GM10266 (cell line): ENCODE data around the gene PCDHB9.
"Not testable (repeated sequence)": the region's sequence is repeated elsewhere in the genome, so short reads cannot be mapped to it uniquely, and the experiment has no call there.

ENCODE experiments used
- DNase-seq: peaks from one replicate; pipeline ENCODE4 v3.0.0; 2012; ENCODE audit errors: extremely low spot score
- TF ChIP-seq, protein P1 (sequence below): IDR thresholded peaks from 2 replicates; pipeline ENCODE4 v1.5.1; 2012; ENCODE audit warnings: mild to moderate bottlenecking, low read depth; ENCODE audit not compliant: control insufficient read depth, insufficient read depth; ENCODE audit errors: missing control alignments

PCDHB9 gene

DNA sequence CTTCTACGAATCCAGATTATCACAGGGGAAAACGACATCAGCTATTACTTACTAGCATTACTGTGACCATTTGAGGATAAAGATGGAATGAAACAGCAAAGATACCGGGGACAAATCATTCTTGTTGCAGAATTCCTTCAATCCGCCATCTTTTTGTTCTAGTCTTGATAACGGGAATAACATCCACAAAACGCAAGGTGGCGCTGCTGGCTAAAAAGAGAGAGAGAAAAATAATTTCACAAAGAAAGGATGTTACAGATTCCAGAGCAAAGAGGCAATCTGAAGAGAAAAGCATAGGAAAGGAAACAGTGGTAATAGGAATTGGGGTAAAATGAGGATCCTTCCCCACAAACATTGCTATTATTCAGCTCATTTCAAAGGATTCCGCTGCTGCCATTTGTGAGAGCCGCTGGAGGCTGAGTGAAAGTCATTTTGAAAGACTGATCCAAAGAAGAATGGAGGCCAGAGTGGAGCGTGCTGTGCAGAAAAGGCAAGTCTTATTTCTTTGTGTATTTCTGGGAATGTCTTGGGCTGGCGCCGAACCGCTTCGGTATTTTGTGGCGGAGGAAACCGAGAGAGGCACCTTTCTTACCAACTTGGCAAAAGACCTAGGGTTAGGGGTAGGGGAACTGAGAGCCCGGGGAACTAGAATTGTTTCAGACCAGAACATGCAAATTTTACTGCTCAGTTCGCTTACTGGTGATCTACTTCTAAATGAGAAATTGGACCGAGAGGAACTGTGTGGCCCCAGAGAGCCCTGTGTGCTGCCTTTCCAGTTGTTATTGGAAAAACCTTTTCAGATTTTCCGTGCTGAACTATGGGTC is 14.4 kb upstream of the PCDHB9 start, which contains the start of gene PCDHB7:
PCDHB7 (plus strand) TSS at position 264 of the 824 bp plus-strand sequence; CDS start at position 456, 192 bp downstream.
- TF ChIP-seq, protein P1, sequence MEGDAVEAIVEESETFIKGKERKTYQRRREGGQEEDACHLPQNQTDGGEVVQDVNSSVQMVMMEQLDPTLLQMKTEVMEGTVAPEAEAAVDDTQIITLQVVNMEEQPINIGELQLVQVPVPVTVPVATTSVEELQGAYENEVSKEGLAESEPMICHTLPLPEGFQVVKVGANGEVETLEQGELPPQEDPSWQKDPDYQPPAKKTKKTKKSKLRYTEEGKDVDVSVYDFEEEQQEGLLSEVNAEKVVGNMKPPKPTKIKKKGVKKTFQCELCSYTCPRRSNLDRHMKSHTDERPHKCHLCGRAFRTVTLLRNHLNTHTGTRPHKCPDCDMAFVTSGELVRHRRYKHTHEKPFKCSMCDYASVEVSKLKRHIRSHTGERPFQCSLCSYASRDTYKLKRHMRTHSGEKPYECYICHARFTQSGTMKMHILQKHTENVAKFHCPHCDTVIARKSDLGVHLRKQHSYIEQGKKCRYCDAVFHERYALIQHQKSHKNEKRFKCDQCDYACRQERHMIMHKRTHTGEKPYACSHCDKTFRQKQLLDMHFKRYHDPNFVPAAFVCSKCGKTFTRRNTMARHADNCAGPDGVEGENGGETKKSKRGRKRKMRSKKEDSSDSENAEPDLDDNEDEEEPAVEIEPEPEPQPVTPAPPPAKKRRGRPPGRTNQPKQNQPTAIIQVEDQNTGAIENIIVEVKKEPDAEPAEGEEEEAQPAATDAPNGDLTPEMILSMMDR, result peak; percentile 26
- no peak for DNase-seq

DNA sequence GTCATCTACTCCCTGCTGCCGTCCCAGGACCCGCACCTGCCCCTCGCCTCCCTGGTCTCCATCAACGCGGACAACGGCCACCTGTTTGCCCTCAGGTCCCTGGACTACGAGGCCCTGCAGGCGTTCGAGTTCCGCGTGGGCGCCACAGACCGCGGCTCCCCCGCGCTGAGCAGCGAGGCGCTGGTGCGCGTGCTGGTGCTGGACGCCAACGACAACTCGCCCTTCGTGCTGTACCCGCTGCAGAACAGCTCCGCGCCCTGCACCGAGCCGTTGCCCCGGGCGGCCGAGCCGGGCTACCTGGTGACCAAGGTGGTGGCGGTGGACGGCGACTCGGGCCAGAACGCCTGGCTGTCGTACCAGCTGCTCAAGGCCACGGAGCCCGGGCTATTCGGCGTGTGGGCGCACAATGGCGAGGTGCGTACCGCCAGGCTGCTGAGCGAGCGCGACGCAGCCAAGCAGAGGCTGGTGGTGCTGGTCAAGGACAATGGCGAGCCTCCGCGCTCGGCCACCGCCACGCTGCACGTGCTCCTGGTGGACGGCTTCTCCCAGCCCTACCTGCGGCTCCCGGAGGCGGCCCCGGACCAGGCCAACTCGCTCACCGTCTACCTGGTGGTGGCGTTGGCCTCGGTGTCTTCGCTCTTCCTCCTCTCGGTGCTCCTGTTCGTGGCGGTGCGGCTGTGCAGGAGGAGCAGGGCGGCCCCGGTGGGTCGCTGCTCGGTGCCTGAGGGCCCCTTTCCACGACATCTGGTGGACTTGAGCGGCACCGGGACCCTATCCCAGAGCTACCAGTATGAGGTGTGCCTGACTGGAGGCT is 12.5 kb upstream of the PCDHB9 start:
- not testable (repeated sequence) for DNase-seq

DNA sequence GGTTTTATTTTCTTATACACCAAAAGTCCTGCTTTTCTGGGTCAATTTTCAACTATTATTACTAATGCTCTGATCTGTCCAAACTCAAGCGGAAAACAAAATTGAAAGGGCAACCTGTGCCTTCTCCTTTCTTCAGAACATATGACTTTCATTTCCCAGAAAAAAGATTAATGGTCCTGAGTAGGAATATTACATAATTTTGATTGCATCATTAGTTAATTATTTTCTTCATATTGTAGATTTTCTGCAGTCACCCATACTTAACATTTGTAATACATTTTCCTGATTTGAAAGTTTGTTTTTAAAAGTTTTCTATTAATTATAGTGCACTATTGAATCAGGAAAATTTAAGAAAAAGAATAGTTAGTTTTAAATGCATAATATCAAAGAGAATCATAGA is 11.0 kb upstream of the PCDHB9 start:
- DNase-seq, result no peak
- TF ChIP-seq, protein P1, result no peak

DNA sequence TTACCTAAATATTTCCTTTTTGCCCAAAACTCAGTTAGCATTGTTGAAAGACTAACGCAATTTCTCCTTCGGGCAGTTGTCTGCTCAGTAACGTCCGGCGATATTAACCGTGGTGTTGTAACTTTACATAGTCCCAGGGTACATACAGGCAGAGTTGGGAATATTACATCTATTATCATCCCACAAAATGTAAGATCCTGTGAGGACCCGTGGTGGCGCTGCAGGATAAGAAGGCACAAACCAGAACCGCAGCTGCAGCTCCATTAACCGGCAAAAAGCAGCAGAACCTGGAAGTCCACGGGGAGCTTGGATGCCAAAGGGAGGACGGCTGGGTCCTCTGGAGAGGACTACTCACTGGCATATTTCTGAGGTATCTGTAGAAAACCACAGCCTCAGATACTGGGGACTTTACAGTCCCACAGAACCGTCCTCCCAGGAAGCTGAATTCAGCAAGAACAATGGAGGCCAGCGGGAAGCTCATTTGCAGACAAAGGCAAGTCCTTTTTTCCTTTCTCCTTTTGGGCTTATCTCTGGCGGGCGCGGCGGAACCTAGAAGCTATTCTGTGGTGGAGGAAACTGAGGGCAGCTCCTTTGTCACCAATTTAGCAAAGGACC is 9.3 kb upstream of the PCDHB9 start, which contains the start of gene PCDHB8:
PCDHB8 (plus strand) TSS at position 214 of the 615 bp plus-strand sequence; CDS start at position 459, 245 bp downstream.
- DNase-seq, result not testable (repeated sequence)

DNA sequence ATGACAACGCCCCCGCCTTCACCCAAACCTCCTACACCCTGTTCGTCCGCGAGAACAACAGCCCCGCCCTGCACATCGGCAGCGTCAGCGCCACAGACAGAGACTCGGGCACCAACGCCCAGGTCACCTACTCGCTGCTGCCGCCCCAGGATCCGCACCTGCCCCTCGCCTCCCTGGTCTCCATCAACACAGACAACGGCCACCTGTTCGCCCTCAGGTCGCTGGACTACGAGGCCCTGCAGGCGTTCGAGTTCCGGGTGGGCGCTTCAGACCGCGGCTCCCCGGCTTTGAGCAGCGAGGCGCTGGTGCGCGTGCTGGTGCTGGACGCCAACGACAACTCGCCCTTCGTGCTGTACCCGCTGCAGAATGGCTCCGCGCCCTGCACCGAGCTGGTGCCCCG is 7.6 kb upstream of the PCDHB9 start:
- not testable (repeated sequence) for DNase-seq

DNA sequence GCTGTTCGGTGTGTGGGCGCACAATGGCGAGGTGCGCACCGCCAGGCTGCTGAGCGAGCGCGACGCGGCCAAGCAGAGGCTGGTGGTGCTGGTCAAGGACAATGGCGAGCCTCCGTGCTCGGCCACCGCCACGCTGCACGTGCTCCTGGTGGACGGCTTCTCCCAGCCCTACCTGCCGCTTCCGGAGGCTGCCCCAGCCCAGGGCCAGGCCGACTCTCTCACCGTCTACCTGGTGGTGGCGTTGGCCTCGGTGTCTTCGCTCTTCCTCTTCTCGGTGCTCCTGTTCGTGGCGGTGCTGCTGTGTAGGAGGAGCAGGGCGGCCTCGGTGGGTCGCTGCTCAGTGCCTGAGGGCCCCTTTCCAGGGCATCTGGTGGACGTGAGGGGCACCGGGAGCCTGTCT is 7.1 kb upstream of the PCDHB9 start:
- DNase-seq, result not testable (repeated sequence)

DNA sequence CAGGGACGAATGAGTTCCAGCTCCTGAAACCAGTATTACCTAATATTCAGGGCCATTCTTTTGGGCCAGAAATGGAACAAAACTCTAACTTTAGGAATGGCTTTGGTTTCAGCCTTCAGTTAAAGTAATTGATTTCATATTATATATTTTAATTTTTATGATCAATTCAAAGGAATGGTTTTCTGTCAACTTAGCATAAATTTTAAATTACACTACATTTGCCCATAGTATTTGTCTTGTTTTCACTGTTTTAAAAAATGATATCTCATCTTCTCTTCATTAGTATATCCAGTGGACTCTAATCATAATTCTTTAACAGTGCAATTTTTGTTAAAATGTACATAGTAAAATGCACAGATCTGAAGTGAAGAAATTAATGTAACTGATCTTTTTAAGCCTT is 6.6 kb upstream of the PCDHB9 start:
- TF ChIP-seq, protein P1, result no peak
- no peak for DNase-seq

DNA sequence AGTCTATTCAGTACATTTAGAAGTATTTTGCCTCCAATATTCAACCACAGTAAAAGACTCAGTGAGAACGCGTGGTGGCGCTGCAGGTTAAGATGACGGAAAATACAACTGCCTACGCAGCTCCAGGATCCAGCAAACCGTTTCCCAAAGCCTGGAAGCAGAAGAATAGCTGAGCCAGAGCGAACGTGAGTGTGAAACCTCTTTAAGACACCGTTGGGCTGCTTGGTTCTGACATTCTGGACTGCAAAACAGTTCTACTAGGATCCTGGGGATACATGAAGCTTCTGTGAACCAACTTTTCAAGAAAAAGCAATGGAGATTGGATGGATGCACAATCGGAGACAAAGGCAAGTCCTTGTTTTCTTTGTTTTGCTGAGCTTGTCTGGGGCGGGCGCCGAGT is 4.7 kb upstream of the PCDHB9 start, which contains the start of gene PCDHB16:
PCDHB16 (plus strand) TSS at position 140 of the 400 bp plus-strand sequence; CDS start at position 313, 173 bp downstream.
- TF ChIP-seq, protein P1, result no peak
- no peak for DNase-seq

DNA sequence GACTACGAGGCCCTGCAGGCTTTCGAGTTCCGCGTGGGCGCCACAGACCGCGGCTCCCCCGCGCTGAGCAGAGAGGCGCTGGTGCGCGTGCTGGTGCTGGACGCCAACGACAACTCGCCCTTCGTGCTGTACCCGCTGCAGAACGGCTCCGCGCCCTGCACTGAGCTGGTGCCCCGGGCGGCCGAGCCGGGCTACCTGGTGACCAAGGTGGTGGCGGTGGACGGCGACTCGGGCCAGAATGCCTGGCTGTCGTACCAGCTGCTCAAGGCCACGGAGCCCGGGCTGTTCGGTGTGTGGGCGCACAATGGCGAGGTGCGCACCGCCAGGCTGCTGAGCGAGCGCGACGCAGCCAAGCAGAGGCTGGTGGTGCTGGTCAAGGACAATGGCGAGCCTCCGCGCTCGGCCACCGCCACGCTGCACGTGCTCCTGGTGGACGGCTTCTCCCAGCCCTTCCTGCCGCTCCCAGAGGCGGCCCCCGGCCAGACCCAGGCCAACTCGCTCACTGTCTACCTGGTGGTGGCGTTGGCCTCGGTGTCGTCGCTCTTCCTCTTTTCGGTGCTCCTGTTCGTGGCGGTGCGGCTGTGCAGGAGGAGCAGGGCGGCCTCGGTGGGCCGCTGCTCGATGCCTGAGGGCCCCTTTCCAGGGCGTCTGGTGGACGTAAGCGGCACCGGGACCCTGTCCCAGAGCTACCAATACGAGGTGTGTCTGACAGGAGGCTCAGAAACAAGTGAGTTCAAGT is 2.7 kb upstream of the PCDHB9 start:
- not testable (repeated sequence) for DNase-seq

DNA sequence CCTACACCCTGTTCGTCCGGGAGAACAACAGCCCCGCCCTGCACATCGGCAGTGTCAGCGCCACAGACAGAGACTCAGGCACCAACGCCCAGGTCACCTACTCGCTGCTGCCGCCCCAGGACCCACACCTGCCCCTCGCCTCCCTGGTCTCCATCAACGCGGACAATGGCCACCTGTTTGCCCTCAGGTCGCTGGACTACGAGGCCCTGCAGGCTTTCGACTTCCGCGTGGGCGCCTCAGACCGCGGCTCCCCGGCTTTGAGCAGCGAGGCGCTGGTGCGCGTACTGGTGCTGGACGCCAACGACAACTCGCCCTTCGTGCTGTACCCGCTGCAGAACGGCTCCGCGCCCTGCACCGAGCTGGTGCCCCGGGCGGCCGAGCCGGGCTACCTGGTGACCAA is 1.7 kb downstream of the PCDHB9 start:
- DNase-seq, result not testable (repeated sequence)

DNA sequence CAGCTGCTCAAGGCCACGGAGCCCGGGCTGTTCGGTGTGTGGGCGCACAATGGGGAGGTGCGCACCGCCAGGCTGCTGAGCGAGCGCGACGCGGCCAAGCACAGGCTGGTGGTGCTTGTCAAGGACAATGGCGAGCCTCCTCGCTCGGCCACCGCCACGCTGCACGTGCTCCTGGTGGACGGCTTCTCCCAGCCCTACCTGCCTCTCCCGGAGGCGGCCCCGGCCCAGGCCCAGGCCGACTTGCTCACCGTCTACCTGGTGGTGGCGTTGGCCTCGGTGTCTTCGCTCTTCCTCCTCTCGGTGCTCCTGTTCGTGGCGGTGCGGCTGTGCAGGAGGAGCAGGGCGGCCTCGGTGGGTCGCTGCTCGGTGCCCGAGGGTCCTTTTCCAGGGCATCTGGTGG is 2.2 kb downstream of the PCDHB9 start:
- DNase-seq, result not testable (repeated sequence)
